NCI-H1436 (cell line): Measurements from ENCODE around the gene NDUFA1.
"Not testable (repeated sequence)": the region's sequence is repeated elsewhere in the genome, so short reads cannot be mapped to it uniquely, and the experiment has no call there.

ENCODE experiments used
- DNase-seq: peaks from one replicate; lab custom pipeline; 2025; lab: John Stamatoyannopoulos, UW

Gene NDUFA1

DNA sequence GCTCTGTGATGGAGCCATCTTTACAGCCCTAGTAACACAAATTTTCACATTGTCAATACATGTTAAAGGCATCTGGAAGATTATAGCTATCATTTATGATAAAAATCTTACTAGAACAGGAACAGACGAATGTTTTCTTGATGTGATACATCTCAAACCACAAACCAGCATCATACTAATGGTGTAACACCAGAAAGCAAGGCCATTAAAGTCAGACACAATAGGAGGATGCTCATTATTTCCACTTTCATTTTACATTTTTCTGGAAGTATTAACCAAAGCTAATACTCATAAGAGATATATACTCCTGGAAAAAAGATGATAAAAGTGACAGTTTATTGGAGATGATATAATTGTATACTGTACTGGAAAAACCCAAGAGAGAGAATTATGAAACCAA lies 29.3 kb downstream of the NDUFA1 start:
- DNase-seq = no peak

GRCh38 chrX:119916310-119916709 lies 44.7 kb downstream of the NDUFA1 start:
- DNase-seq = no peak

- DNase-seq = no peak
Observed at GRCh38 chrX:119917877-119918276, 46.2 kb downstream of the NDUFA1 start.

- no peak for DNase-seq
Observed at GRCh38 chrX:119919835-119920585, 48.4 kb downstream of the NDUFA1 start.

- DNase-seq = not testable (repeated sequence)
Observed at GRCh38 chrX:119922391-119922790, 50.8 kb downstream of the NDUFA1 start.
